ENCODE data around the gene CD247.

CD247 gene

GRCh38 chr1:167491586-167492461, 26.5 kb downstream of the CD247 start:
- in situ Hi-C loops (cut with HindIII; ENCODE audit: low sequenced_read_pairs), result no loop called here

- in situ Hi-C loops (cut with HindIII; ENCODE audit: low sequenced_read_pairs), result no loop called here
Observed at GRCh38 chr1:167490765-167491164, 27.6 kb downstream of the CD247 start.

- in situ Hi-C loops (cut with HindIII; ENCODE audit: low sequenced_read_pairs), result no loop called here
Observed at GRCh38 chr1:167489571-167490340, 28.6 kb downstream of the CD247 start.

GRCh38 chr1:167488786-167489185, 29.5 kb downstream of the CD247 start:
- in situ Hi-C loops (cut with HindIII; ENCODE audit: low sequenced_read_pairs), result no loop called here

GRCh38 chr1:167487614-167488013, 30.7 kb downstream of the CD247 start:
- in situ Hi-C loops (cut with HindIII; ENCODE audit: low sequenced_read_pairs), result no loop called here

GRCh38 chr1:167486090-167486824, 32.1 kb downstream of the CD247 start:
- in situ Hi-C loops (cut with HindIII; ENCODE audit: low sequenced_read_pairs), result no loop called here

GRCh38 chr1:167484726-167485502, 33.4 kb downstream of the CD247 start:
- in situ Hi-C loops (cut with HindIII; ENCODE audit: low sequenced_read_pairs), result no loop called here

GRCh38 chr1:167483790-167484189, 34.5 kb downstream of the CD247 start:
- in situ Hi-C loops (cut with HindIII; ENCODE audit: low sequenced_read_pairs), result no loop called here

GRCh38 chr1:167482184-167482583, 36.1 kb downstream of the CD247 start:
- in situ Hi-C loops (cut with HindIII; ENCODE audit: low sequenced_read_pairs), result no loop called here

GRCh38 chr1:167479331-167479979, 38.9 kb downstream of the CD247 start:
- in situ Hi-C loops (cut with HindIII; ENCODE audit: low sequenced_read_pairs), result no loop called here

- in situ Hi-C loops (cut with HindIII; ENCODE audit: low sequenced_read_pairs), result no loop called here
Observed at GRCh38 chr1:167477986-167478385, 40.3 kb downstream of the CD247 start.

GRCh38 chr1:167476061-167476460, 42.3 kb downstream of the CD247 start:
- in situ Hi-C loops (cut with HindIII; ENCODE audit: low sequenced_read_pairs), result no loop called here

- in situ Hi-C loops (cut with HindIII; ENCODE audit: low sequenced_read_pairs), result no loop called here
Observed at GRCh38 chr1:167474191-167474641, 44.1 kb downstream of the CD247 start.

GRCh38 chr1:167473761-167474160, 44.6 kb downstream of the CD247 start:
- in situ Hi-C loops (cut with HindIII; ENCODE audit: low sequenced_read_pairs), result no loop called here

GRCh38 chr1:167472752-167473521, 45.4 kb downstream of the CD247 start:
- in situ Hi-C loops (cut with HindIII; ENCODE audit: low sequenced_read_pairs), result no loop called here

GRCh38 chr1:167471568-167471967, 46.8 kb downstream of the CD247 start:
- in situ Hi-C loops (cut with HindIII; ENCODE audit: low sequenced_read_pairs), result no loop called here

- in situ Hi-C loops (cut with HindIII; ENCODE audit: low sequenced_read_pairs), result no loop called here
Observed at GRCh38 chr1:167469280-167469965, 48.9 kb downstream of the CD247 start.

GRCh38 chr1:167467752-167468151, 50.6 kb downstream of the CD247 start:
- in situ Hi-C loops (cut with HindIII; ENCODE audit: low sequenced_read_pairs), result no loop called here
